Measurements from ENCODE around the gene ZNF518A. TPM values are rescaled to one million over a fixed set of nuclear protein-coding genes. Genes with fewer than 3 reads are reported as not detected.

ZNF518A gene
- total and polyA plus RNA-seq, 2 of the 13 experiments (the other 11 are each of a cell fraction or from before 2014, with no cell fraction given), result 21.7 to 37.1 TPM

DNA sequence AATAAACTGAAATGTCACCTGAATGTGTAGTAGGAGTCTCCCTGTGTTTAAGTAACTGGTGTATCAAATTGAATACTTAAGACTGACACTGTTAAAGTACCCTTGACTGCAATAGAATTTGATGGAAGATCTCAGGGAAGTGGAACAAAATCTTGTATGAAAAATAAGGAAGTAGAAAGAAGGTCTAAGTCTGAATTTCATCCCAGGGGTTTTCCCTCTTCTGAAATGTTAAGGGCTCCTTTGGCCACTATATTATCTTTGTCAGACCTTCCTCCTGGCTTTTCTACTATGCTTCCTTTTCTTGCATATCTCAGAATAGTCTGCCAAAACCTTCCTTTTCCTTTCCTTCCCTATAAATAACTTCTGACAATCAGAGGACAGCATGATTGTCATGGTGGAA lies 81.7 kb downstream of the ZNF518A start:
- Histone ChIP-seq H3K9ac (ENCODE audit: insufficient read depth, low read depth, low read length) (no peak overlapping the region), H3K79me2 (ENCODE audit: insufficient read depth, low read length) (no peaks in the 10 kb centered on the region), H3K36me3 (replicated peaks in 1 of 2; ENCODE audit: control insufficient read depth in 1 of 2, insufficient read depth in 2 of 2, low read length in 2 of 2) (no peaks in the 10 kb centered on the region), H3K4me1 (ENCODE audit: insufficient read depth, low read length) (no peaks in the 10 kb centered on the region), H3K27ac (ENCODE audit: extremely low read length, insufficient read depth, low read length) (no peak overlapping the region), H3K4me3 (replicated peaks in 1 of 3; ENCODE audit: insufficient read depth in 1 of 3, low read depth in 2 of 3, low read length in 3 of 3) (no peak overlapping the region), H3K9me3 (ENCODE audit: low read length) (no peaks in the 10 kb centered on the region), H2AFZ (ENCODE audit: low read length) (no peak overlapping the region), H3K27me3 (ENCODE audit: control insufficient read depth in 1 of 2, insufficient read depth in 2 of 2, low read length in 2 of 2) (peaks cover 2 to 13% of the 10 kb centered on the region in 2 experiments; a peak in 2 of 5 replicates), H4K20me1 (ENCODE audit: insufficient read depth, low read length) (no peaks in the 10 kb centered on the region), H3K4me2 (ENCODE audit: low read depth, low read length) (no peak overlapping the region)
- ATAC-seq (no peak), FAIRE-seq (no peak), DNase-seq (ENCODE audit: low spot score) (no peak)
- CTCF ChIA-PET (ENCODE audit: low intra/inter-chr PET ratio, low total read pairs), result no interaction called here
- intact Hi-C loops (cut with micrococcal nuclease; ENCODE audit: unreplicated experiment) (no loop called here), in situ Hi-C loops (cut with HindIII; ENCODE audit: extremely low pct_ligation_motif_present, low pct_unique_long_range_greater_than_20kb) (no loop called here)
- POLR2A ChIA-PET, result no interaction called here
- TF ChIP-seq MZF1 (CRISPR knock-in tag; IDR thresholded peaks at IDR 0.05; ENCODE audit: borderline replicate concordance) (no peak), RELA (CRISPR knock-in tag; IDR thresholded peaks at IDR 0.05) (no peak), SRSF9 (IDR thresholded peaks at IDR 0.05; ENCODE audit: borderline replicate concordance, insufficient read depth, low read depth, low read length, poor library complexity, severe bottlenecking) (no peak)
- TF ChIP-seq, protein P1, sequence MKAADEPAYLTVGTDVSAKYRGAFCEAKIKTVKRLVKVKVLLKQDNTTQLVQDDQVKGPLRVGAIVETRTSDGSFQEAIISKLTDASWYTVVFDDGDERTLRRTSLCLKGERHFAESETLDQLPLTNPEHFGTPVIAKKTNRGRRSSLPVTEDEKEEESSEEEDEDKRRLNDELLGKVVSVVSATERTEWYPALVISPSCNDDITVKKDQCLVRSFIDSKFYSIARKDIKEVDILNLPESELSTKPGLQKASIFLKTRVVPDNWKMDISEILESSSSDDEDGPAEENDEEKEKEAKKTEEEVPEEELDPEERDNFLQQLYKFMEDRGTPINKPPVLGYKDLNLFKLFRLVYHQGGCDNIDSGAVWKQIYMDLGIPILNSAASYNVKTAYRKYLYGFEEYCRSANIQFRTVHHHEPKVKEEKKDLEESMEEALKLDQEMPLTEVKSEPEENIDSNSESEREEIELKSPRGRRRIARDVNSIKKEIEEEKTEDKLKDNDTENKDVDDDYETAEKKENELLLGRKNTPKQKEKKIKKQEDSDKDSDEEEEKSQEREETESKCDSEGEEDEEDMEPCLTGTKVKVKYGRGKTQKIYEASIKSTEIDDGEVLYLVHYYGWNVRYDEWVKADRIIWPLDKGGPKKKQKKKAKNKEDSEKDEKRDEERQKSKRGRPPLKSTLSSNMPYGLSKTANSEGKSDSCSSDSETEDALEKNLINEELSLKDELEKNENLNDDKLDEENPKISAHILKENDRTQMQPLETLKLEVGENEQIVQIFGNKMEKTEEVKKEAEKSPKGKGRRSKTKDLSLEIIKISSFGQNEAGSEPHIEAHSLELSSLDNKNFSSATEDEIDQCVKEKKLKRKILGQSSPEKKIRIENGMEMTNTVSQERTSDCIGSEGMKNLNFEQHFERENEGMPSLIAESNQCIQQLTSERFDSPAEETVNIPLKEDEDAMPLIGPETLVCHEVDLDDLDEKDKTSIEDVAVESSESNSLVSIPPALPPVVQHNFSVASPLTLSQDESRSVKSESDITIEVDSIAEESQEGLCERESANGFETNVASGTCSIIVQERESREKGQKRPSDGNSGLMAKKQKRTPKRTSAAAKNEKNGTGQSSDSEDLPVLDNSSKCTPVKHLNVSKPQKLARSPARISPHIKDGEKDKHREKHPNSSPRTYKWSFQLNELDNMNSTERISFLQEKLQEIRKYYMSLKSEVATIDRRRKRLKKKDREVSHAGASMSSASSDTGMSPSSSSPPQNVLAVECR (CRISPR knock-in tag; IDR thresholded peaks at IDR 0.05; ENCODE audit: borderline replicate concordance), result no peak
- no TSS peak for BruUV-seq (replicated peaks)

GRCh38 chr10:96212911-96213310 lies 82.8 kb downstream of the ZNF518A start:
- ChIA-PET CTCF (ENCODE audit: low intra/inter-chr PET ratio, low total read pairs) (no interaction called here), POLR2A (no interaction called here)
- H4K20me1 ChIP-seq (ENCODE audit: insufficient read depth, low read length), result no peaks in the 10 kb centered on the region
- BruUV-seq (replicated peaks), result no TSS peak
- WGBS (ENCODE audit: low lambda C conversion rate), result 0% methylated on average over 1 of the region's 1 CpG
- H3K4me2 ChIP-seq (ENCODE audit: low read depth, low read length), result no peak overlapping the region
- no peak overlapping the region for H3K9ac ChIP-seq (ENCODE audit: insufficient read depth, low read depth, low read length)
- H3K4me1 ChIP-seq (ENCODE audit: insufficient read depth, low read length), result no peaks in the 10 kb centered on the region
- in situ Hi-C loops (cut with HindIII; ENCODE audit: extremely low pct_ligation_motif_present, low pct_unique_long_range_greater_than_20kb) (no loop called here), intact Hi-C loops (cut with micrococcal nuclease; ENCODE audit: unreplicated experiment) (no loop called here)
- DNase-seq (ENCODE audit: low spot score) (no peak), FAIRE-seq (no peak), ATAC-seq (no peak)
- H3K79me2 ChIP-seq (ENCODE audit: insufficient read depth, low read length), result no peaks in the 10 kb centered on the region
- H3K36me3 ChIP-seq (replicated peaks in 1 of 2; ENCODE audit: control insufficient read depth in 1 of 2, insufficient read depth in 2 of 2, low read length in 2 of 2), result no peaks in the 10 kb centered on the region
- H3K27me3 ChIP-seq (ENCODE audit: control insufficient read depth in 1 of 2, insufficient read depth in 2 of 2, low read length in 2 of 2), result peaks cover 0 to 13% of the 10 kb centered on the region in 2 experiments; a peak in 2 of 5 replicates
- H3K4me3 ChIP-seq (replicated peaks in 1 of 3; ENCODE audit: insufficient read depth in 1 of 3, low read depth in 2 of 3, low read length in 3 of 3), result no peak overlapping the region
- H3K27ac ChIP-seq (ENCODE audit: extremely low read length, insufficient read depth, low read length), result no peak overlapping the region
- no peak overlapping the region for H2AFZ ChIP-seq (ENCODE audit: low read length)
- no peaks in the 10 kb centered on the region for H3K9me3 ChIP-seq (ENCODE audit: low read length)
- TF ChIP-seq, protein P2, sequence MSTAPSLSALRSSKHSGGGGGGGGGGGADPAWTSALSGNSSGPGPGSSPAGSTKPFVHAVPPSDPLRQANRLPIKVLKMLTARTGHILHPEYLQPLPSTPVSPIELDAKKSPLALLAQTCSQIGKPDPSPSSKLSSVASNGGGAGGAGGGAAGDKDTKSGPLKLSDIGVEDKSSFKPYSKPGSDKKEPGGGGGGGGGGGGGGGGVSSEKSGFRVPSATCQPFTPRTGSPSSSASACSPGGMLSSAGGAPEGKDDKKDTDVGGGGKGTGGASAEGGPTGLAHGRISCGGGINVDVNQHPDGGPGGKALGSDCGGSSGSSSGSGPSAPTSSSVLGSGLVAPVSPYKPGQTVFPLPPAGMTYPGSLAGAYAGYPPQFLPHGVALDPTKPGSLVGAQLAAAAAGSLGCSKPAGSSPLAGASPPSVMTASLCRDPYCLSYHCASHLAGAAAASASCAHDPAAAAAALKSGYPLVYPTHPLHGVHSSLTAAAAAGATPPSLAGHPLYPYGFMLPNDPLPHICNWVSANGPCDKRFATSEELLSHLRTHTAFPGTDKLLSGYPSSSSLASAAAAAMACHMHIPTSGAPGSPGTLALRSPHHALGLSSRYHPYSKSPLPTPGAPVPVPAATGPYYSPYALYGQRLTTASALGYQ (CRISPR knock-in tag; IDR thresholded peaks at IDR 0.05), result no peak
- no peak for TF ChIP-seq RBFOX2 (IDR thresholded peaks at IDR 0.05; ENCODE audit: low read depth, low read length)
- TF ChIP-seq WIZ (CRISPR knock-in tag; IDR thresholded peaks at IDR 0.05), result no peak
- TF ChIP-seq ZSCAN21 (CRISPR knock-in tag; IDR thresholded peaks at IDR 0.05; ENCODE audit: borderline replicate concordance), result no peak
- no peak for TF ChIP-seq HIVEP1 (CRISPR knock-in tag; IDR thresholded peaks at IDR 0.05)
- TF ChIP-seq, protein P3, sequence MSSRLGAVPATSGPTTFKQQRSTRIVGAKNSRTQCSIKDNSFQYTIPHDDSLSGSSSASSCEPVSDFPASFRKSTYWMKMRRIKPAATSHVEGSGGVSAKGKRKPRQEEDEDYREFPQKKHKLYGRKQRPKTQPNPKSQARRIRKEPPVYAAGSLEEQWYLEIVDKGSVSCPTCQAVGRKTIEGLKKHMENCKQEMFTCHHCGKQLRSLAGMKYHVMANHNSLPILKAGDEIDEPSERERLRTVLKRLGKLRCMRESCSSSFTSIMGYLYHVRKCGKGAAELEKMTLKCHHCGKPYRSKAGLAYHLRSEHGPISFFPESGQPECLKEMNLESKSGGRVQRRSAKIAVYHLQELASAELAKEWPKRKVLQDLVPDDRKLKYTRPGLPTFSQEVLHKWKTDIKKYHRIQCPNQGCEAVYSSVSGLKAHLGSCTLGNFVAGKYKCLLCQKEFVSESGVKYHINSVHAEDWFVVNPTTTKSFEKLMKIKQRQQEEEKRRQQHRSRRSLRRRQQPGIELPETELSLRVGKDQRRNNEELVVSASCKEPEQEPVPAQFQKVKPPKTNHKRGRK (CRISPR knock-in tag; IDR thresholded peaks at IDR 0.05), result no peak
- no peak for TF ChIP-seq ZNF773 (CRISPR knock-in tag; IDR thresholded peaks at IDR 0.05; ENCODE audit: borderline replicate concordance)
